Activated CD4-positive, alpha-beta T cell treated with anti-CD3 and anti-CD28 coated beads, Interleukin-2, Interleukin-6, amounts not matched to agents 100 ng/mL and 50 ng/mL, durations not matched to agents 16 hours and 8 hours (primary cell): ENCODE results near the gene RFTN2.
"Not testable (repeated sequence)": the region's sequence is repeated elsewhere in the genome, so short reads cannot be mapped to it uniquely, and the experiment has no call there.

Experiments used
- DNase-seq: peaks from one replicate; pipeline ENCODE4 v3.0.0-alpha.2; 2020

RFTN2 gene

DNA sequence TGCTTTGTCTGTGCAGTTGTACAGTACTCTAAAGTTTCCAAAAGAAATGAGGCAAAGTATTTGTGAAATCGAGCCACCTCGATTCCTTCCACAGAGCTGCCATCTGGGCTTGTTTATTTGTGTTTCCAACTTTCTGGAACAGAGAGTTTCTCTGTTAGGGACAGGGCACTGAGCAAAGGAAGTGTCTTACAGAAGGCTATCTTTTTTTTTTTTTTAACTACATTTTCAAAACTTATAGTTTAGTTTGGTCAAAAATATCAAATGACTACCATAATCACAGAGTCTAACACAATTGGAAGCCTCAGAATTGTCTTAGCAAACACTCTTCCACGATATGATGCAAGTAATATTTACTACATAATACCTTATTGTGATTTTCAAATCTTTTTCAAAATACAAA is 796 bp downstream of the RFTN2 start:
- no peak for DNase-seq

- no peak for DNase-seq
Observed at GRCh38 chr2:197674060-197674459, 1.3 kb downstream of the RFTN2 start.

DNA sequence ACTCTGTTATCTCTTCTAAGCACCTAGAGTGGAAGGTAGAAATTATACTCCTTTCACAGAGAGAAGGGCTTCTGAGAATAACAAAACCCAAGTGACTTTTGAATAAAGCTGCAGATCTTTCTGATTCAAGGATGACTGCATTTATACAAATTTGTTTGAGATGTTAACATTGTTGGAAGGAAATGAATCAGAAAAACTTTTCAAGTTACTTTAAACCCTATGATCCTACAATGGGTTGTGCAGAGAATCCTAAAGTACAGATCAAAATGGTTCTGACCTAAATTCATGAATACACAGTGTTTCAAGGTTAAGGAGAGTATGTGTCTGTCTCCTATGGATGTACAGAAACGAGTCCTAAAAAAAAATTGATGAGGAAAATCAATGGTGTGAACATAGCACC is 1.8 kb downstream of the RFTN2 start:
- DNase-seq, result no peak

DNA sequence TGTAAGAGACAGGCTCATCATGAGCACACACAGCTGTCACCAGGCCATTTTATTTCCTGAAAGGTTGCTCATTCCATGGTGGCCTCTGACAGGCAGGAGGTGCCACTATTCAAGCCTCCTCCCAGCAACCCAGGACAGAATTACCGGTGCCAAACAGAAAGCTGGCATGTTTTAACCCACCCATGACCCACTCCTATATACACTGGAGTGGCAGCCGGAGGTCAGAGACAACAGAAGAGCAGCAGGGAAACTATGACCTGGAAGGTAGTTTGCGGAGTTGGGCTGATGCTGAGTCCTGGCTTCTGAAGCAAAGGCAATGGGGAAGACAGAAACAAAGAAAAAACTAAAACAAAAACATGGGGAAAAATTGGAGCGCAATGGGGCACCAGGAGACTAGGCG is 2.3 kb downstream of the RFTN2 start:
- no peak for DNase-seq

- DNase-seq, result no peak
Observed at GRCh38 chr2:197672371-197672893, 3.0 kb downstream of the RFTN2 start.

DNA sequence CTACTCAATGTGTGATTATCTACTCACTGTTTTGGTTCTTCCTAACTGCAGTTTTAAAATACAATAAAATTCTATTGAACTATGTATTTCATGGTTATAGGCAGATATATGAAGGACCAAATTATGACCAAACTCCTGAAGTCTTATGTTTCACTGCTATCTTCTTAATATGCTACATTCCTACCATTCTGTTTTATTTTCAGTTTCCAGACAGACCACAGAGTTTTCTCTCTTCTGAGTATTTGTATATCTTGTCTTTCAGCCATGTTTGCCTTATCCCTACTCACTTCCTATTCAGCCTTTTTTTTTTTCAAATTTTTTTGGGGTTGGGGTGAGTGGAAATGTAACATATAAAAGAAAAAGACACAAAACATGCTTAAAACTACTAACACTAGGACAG is 6.3 kb downstream of the RFTN2 start:
- no peak for DNase-seq

GRCh38 chr2:197668296-197668695 is 7.1 kb downstream of the RFTN2 start:
- DNase-seq, result no peak

DNA sequence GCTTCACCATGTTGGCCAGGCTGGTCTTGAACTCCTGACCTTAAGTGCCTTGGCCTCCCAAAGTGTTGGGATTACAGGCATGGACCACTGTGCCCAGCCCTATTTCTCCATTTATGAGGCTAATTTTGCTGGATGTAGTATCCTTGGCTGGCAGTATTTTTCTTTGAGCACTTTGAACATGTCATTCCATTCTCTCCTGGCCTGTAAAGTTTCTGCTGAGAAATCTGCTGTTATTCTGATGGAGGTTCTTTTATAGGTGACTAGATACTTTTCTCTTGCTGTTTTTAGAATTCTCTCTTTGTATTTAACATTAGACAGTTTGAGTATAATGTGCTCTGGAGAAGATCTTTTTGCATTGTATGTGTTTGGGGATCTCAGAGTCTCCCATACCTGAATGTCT is 9.1 kb downstream of the RFTN2 start:
- no peak for DNase-seq

DNA sequence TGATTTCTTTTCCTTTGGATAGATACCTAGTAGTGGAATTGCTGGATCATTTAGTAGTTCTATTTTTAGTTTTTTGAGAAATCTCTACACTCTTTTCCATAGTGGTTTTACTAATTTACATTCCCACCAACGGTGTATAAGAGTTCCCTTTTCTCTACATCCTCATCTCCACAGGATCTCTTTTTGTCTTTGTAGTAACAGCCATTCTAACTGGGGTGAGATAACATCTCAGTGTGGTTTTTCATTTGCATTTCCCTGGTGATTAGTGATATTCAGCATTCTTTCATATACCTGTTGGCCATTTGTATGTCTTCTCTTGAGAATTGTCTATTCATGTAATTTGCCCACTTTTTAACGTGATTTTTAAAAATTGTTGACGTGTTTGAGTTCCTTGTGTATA is 13.8 kb downstream of the RFTN2 start:
- no peak for DNase-seq

GRCh38 chr2:197657562-197657961 is 17.8 kb downstream of the RFTN2 start:
- no peak for DNase-seq

DNA sequence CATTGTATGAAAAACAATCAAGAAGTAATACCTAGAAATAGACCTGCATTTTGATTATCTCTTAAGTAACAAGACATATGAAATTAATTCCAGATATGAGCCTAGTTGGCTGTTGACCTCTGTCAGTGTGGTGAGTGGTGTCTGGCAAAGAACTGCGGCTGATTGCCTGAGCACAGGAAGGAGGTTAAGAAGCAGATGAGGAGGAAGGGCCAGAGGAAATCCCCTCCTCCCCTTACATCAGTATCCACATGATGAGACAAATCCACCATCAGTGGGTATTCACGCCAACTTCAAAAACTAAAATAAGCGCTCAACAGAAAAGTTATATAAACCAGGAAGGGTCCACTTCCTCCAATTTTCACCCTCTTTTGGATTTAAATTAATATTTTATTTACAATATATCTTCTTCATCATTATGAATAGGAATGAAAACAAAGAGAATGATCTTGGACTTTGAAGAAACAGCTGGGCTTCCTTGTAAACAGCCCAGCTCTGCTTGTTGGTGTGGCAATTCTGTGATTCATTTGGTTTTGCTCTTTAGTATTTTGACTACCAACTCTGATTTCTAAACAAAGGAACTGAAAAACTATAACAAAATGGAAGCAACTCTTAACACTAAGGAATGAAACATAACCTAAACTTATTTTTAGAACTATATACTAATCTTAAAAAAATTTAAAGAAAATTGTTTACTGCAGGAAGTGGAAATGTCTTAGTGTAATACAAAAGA is 27.3 kb downstream of the RFTN2 start:
- DNase-seq, result no peak

DNA sequence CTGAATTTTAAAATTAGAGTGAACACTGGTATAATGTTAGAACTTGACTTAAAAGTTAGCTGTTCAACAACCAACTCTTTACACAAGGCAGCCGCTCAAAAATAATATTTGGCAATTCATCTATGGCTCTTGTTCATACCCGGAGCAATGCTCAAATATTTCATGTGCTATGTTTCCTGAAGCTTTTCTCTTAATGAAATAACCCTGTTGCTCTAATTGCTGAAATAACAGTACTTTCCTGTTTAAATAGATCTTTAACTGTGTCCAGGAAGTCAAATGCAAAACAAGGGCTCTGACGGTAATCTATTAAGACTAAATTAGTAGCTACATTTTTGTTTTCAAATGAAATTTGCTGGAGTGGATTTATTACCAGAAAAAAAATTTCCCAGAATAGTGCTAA is 33.7 kb downstream of the RFTN2 start:
- DNase-seq, result no peak

GRCh38 chr2:197640571-197641122 is 34.7 kb downstream of the RFTN2 start:
- not testable (repeated sequence) for DNase-seq

DNA sequence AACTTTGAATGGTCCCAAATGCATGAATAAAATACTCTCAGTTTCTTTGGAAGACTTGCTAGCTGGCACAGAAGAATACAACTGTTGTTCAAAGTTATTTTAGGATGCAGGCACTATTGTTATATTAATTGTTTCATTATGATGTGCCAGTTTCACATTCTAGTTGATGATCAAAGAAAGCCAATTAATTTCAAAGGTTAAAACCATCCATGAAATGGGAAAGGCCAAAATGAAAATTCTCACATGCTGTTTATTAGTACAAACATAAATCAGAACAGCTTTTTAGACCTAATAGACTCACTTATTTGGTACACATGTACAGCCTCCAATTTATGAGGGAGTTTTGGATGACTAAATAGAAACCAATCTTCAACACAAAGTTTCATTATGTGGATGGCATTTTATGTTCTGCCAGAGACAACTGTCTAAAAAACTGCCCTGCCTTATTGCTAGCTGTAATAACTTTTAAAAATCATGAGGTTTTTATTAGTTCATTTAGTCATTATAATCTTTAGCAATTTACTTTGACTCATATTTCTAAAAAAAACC is 42.2 kb downstream of the RFTN2 start:
- DNase-seq, result no peak

DNA sequence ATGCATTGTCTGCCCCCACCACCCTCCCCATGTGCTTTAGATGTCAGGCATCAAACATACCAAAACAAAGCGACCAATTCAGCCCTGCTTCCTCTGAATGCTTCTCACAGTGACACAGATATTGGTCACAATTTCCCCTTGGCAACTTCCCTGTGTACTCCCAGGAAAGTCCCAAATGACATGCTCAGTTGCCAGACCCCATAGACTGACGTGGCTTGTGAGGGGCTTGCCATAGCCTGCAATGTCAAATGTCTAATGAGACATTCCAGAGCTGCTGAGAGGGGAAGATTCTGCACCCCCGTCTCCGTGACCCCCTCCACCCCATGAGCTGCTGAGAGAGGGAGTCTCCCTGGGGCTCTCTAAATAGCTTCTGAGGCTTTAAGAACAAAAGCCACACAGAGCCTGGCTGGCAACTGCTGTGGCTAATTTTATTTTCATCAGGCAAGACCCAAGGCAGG is 47.3 kb downstream of the RFTN2 start:
- DNase-seq, result no peak

DNA sequence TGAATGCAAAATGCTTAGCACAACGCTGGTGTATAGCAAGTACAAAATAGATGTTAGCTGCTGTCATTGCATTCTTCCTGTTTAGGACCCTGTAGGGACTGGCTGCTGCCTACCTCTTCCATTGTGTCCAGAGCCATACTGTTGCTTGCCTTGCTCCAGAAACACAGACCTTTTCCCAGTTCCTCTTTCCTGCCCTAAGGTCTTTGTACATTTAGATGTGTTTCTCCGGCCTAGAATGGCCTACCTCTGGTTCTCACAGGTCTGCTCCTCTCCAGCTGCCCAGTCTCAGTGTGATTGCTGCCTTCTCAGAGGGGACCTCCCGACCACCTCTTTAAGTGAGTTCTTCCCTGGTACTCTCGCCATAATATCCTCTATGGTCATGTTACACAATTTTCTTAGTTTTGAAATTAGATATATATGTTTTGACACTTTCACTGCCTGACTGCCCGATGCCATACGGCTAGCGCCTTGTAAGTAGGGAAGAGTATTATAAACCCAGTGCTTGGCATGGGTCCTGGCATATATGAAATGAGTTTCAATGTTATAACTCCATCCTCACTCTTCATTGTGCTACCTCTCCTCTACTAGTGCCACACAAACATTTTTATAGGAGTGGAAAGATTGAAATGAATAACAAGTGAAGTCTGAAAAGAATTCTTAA is 48.3 kb downstream of the RFTN2 start:
- DNase-seq, result no peak

GRCh38 chr2:197620133-197620532 is 55.3 kb downstream of the RFTN2 start:
- no peak for DNase-seq

GRCh38 chr2:197615016-197615652 is 60.3 kb downstream of the RFTN2 start:
- DNase-seq, result no peak

DNA sequence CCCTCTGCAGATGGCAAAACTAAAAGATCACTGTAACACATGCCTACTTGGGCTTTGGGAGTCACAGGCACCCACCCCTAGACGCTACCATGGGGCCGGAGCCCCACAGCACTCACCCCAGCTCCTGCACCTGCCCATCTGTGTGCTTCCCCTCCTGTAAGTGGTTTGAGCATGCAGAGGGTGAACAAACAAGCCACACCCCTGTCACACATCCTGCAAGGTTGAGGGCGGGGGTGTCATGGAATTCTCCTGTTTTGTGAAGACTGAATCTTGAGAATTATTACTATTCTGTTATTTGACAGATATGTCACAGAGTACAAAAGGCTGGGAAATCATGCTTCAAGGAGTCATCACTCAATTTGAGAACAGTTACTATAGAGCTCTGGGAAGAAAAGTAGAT is 60.9 kb downstream of the RFTN2 start:
- no peak for DNase-seq

DNA sequence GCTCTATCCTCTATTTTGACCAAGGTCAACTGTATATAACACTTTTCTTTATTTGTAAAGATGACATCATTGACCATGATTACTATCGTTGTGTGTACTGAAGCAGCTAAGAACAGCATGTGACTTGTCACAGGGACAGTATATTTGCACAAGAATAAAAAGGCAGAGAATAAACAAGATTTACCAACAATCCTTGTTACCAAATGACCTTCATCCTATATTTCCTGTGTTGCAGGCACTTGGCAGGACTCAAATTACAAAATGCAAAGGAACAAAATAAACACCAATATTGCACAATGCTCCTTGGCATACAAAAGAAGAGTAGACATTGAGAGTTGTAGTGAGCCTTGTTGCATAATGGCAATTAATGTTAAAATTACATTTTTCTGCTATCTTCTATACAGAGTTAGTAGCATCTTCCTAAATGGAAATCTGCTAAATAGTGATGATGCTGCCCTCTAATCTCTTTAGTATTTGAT is 61.8 kb downstream of the RFTN2 start:
- DNase-seq, result no peak

DNA sequence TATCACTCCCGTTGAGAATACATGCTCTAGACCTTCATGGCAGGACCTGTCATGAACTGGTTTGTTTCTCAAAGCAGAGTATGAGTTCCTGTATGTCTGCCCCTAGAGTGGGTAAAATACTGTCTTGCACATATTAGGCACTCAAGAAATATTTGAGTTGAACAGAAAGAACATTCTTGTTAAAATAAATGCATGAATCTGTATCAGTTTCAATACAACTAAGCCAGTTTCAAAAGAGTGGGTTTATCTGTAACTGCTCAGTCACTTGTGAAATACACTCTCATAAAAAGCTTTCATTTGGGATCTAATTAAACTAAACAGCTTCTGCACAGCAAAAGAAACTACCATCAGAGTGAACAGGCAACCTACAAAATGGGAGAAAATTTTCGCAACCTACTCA is 69.2 kb downstream of the RFTN2 start:
- peak; percentile 37 for DNase-seq

DNA sequence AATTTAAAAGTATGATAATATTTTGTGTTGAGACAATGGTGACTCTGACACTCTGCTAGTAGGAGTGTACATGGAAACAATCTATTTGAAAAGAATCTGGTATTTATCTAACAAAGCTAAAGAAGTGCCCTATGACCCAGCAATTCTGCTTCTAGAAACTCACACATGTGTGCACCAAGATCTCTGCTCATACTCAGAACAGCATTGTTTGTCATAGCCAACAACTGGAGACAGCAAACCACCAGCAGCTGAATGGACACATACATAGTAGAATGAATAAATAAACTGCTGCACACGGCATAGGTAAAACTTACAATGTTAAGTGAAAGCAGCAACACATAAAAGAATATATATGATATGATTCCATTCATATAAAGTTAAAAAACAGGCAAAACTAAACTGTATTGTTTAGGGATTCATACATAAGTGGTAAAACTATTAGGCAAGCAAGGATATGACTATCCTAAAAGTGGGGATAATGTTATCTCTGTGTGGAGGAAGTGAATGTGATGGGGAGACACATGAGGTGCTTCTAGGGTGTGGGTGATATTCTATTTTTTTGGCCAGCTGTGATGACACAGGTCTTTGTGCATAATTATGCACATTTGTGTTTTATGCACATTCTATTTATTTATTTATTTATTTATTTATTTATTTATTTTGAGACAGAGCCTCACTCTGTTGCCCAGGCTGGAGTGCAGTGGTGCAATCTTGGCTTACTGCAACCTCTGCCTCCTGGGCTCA is 71.1 kb downstream of the RFTN2 start:
- DNase-seq, result peak; percentile 12
